Measurements from ENCODE around the gene SUSD4.

DNA sequence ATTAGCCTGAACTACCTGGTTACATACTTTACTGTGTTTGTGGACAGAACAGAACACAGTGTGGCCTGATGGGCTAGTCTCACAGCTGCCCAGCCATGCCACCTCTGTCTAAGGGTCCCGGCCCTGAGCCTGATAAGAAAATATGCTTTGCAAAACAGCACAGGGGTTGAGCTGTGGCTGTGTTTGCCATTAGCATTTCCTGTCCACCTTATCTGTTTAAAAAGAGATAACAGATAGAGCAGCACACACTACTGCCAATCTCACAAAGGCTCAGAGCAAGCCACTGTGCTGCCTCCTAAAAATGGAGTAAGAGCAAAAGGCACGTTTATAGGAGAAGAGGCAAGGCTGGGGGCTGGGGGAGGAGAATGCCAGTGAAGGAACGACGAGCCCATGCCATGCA is 95.0 kb downstream of the SUSD4 start:
- no peak for TF ChIP-seq CHD2 (IDR thresholded peaks at IDR 0.05; ENCODE audit: low read length, partially characterized antibody)
- TF ChIP-seq, protein P1, sequence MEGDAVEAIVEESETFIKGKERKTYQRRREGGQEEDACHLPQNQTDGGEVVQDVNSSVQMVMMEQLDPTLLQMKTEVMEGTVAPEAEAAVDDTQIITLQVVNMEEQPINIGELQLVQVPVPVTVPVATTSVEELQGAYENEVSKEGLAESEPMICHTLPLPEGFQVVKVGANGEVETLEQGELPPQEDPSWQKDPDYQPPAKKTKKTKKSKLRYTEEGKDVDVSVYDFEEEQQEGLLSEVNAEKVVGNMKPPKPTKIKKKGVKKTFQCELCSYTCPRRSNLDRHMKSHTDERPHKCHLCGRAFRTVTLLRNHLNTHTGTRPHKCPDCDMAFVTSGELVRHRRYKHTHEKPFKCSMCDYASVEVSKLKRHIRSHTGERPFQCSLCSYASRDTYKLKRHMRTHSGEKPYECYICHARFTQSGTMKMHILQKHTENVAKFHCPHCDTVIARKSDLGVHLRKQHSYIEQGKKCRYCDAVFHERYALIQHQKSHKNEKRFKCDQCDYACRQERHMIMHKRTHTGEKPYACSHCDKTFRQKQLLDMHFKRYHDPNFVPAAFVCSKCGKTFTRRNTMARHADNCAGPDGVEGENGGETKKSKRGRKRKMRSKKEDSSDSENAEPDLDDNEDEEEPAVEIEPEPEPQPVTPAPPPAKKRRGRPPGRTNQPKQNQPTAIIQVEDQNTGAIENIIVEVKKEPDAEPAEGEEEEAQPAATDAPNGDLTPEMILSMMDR (IDR thresholded peaks at IDR 0.05) = no peak
- no peak for TF ChIP-seq SMC3 (IDR thresholded peaks at IDR 0.05; ENCODE audit: low read depth, low read length)
- TF ChIP-seq POLR2AphosphoS5 (IDR thresholded peaks at IDR 0.05; ENCODE audit: low read depth, low read length) = no peak
- TF ChIP-seq RFX5 (IDR thresholded peaks at IDR 0.05; ENCODE audit: low read length) = no peak
- TF ChIP-seq, protein P2, sequence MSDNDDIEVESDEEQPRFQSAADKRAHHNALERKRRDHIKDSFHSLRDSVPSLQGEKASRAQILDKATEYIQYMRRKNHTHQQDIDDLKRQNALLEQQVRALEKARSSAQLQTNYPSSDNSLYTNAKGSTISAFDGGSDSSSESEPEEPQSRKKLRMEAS (IDR thresholded peaks at IDR 0.05; ENCODE audit: low read depth) = no peak

Data from SK-N-SH (cell line).